MM.1S (cell line): ENCODE data around the gene GFAP.
A peak's percentile ranks its signal among the peaks of the same experiment; 100 is the strongest.

ENCODE experiments used
- DNase-seq: peaks from one replicate; pipeline ENCODE4 v3.0.0-alpha.2; 2015
- H2AFZ ChIP-seq: fragments of 300-600 bp; sonication (generic); 2 replicates; pipeline ENCODE4 v1.6.0; 2016; ENCODE audit warnings: antibody characterized with exemption, low read length
- H3F3A ChIP-seq: fragments of 300-600 bp; sonication (generic); 2 replicates; pipeline ENCODE4 v1.6.1; 2016; ENCODE audit warnings: mild to moderate bottlenecking, antibody characterized with exemption, low read length, moderate library complexity, mixed read lengths; ENCODE audit not compliant: insufficient read depth
- H3K27ac ChIP-seq: fragments of 300-600 bp; sonication (generic); 2 replicates; pipeline ENCODE4 v1.5.1; 2016; ENCODE audit warnings: mild to moderate bottlenecking, low read length
- H3K27me3 ChIP-seq: fragments of 300-600 bp; sonication (generic); replicated peaks from 2 replicates; pipeline ENCODE4 v1.6.0; 2016; ENCODE audit warnings: low read length; ENCODE audit not compliant: insufficient read depth
- H3K36me3 ChIP-seq: fragments of 300-600 bp; sonication (generic); replicated peaks from 2 replicates; pipeline ENCODE4 v1.6.1; 2016; ENCODE audit warnings: mild to moderate bottlenecking, low read length, mixed read lengths; ENCODE audit not compliant: insufficient read depth
- H3K4me1 ChIP-seq: fragments of 300-600 bp; sonication (generic); 2 replicates; pipeline ENCODE4 v1.6.1; 2016; ENCODE audit warnings: low read length, mixed read lengths
- H3K4me2 ChIP-seq: fragments of 300-600 bp; sonication (generic); 2 replicates; pipeline ENCODE4 v1.6.0; 2016; ENCODE audit warnings: low read depth, low read length
- H3K4me3 ChIP-seq: fragments of 300-600 bp; sonication (generic); 2 replicates; pipeline ENCODE4 v1.5.1; 2016; ENCODE audit warnings: low read length, mixed read lengths
- H3K79me2 ChIP-seq: fragments of 300-600 bp; sonication (generic); 2 replicates; pipeline ENCODE4 v1.6.1; 2016; ENCODE audit warnings: mixed run types, low read length, mixed read lengths
- H3K9ac ChIP-seq: fragments of 300-600 bp; sonication (generic); 2 replicates; pipeline ENCODE4 v1.6.1; 2016; ENCODE audit warnings: low read length, mixed read lengths
- H3K9me2 ChIP-seq: fragments of 300-600 bp; sonication (generic); replicated peaks from 2 replicates; pipeline ENCODE4 v1.6.1; 2016; ENCODE audit warnings: mild to moderate bottlenecking, low read length, mixed read lengths; ENCODE audit not compliant: insufficient read depth
- H3K9me3 ChIP-seq: fragments of 300-600 bp; sonication (generic); replicated peaks from 2 replicates; pipeline ENCODE4 v1.6.1; 2016; ENCODE audit warnings: mild to moderate bottlenecking, low read length, mixed read lengths; ENCODE audit not compliant: insufficient read depth
- H4K20me1 ChIP-seq: fragments of 300-600 bp; sonication (generic); 2 replicates; pipeline ENCODE4 v1.6.1; 2016; ENCODE audit warnings: mild to moderate bottlenecking, low read length, moderate library complexity, mixed read lengths; ENCODE audit not compliant: insufficient read depth
- CTCF ChIP-seq: fragments of 300-600 bp; sonication (generic); IDR thresholded peaks from 2 replicates; pipeline ENCODE4 v1.5.1; 2016; ENCODE audit warnings: antibody characterized with exemption, low read length, mixed read lengths
- EZH2 ChIP-seq: fragments of 300-600 bp; sonication (generic); optimal IDR thresholded peaks from 2 replicates; pipeline ENCODE3; 2017; ENCODE audit warnings: low read depth, mild to moderate bottlenecking, antibody characterized with exemption, low read length, mixed read lengths
- EZH2phosphoT487 ChIP-seq: fragments of 300-600 bp; sonication (generic); IDR thresholded peaks from 2 replicates; pipeline ENCODE4 v1.6.1; 2018; ENCODE audit warnings: antibody characterized with exemption, low read length

Gene GFAP

GRCh38 chr17:44914148-44914547 is 1.2 kb downstream of the GFAP start:
- Histone ChIP-seq H3K4me2 (no peak overlapping the region), H3K4me3 (no peak overlapping the region), H3K4me1 (no peaks in the 10 kb centered on the region), H3F3A (no peaks in the 10 kb centered on the region), H4K20me1 (no peaks in the 10 kb centered on the region), H2AFZ (no peak overlapping the region), H3K27me3 (peaks cover 32% of the 10 kb centered on the region), H3K79me2 (no peaks in the 10 kb centered on the region), H3K9me2 (no peaks in the 10 kb centered on the region), H3K9ac (no peak overlapping the region), H3K36me3 (no peaks in the 10 kb centered on the region), H3K9me3 (no peaks in the 10 kb centered on the region), H3K27ac (no peak overlapping the region)
- TF ChIP-seq CTCF (no peak), EZH2 (no peak), EZH2phosphoT487 (no peak)
- DNase-seq = no peak

GRCh38 chr17:44913676-44914075 is 1.6 kb downstream of the GFAP start:
- Histone ChIP-seq H3K9me3 (no peaks in the 10 kb centered on the region), H3K36me3 (no peaks in the 10 kb centered on the region), H4K20me1 (no peaks in the 10 kb centered on the region), H2AFZ (peak overlapping the region; percentile 22), H3K9ac (no peak overlapping the region), H3F3A (no peaks in the 10 kb centered on the region), H3K27me3 (peaks cover 32% of the 10 kb centered on the region), H3K4me2 (peak overlapping the region; percentile 17; the same call in 1 of the 2 replicates), H3K9me2 (no peaks in the 10 kb centered on the region), H3K4me1 (no peaks in the 10 kb centered on the region), H3K27ac (no peak overlapping the region), H3K79me2 (no peaks in the 10 kb centered on the region), H3K4me3 (0 out of 2 replicates have a peak overlapping the region, but pooled peaks have one; percentile 5)
- TF ChIP-seq EZH2 (no peak), CTCF (no peak), EZH2phosphoT487 (no peak)
- no peak for DNase-seq

GRCh38 chr17:44912763-44913544 is 2.3 kb downstream of the GFAP start:
- peaks cover 32% of the 10 kb centered on the region for H3K27me3 ChIP-seq
- no peaks in the 10 kb centered on the region for H3K9me3 ChIP-seq
- H3K4me2 ChIP-seq = peak overlapping the region; percentile 17; the same call in 1 of the 2 replicates
- no peak for TF ChIP-seq EZH2
- no peak for TF ChIP-seq CTCF
- TF ChIP-seq EZH2phosphoT487 = no peak
- H3K27ac ChIP-seq = no peak overlapping the region
- H3F3A ChIP-seq = no peaks in the 10 kb centered on the region
- no peak for DNase-seq
- H3K4me3 ChIP-seq = 0 out of 2 replicates have a peak overlapping the region, but pooled peaks have one; percentile 5
- no peaks in the 10 kb centered on the region for H3K9me2 ChIP-seq
- H3K4me1 ChIP-seq = no peaks in the 10 kb centered on the region
- no peaks in the 10 kb centered on the region for H4K20me1 ChIP-seq
- H3K79me2 ChIP-seq = no peaks in the 10 kb centered on the region
- H2AFZ ChIP-seq = peak overlapping the region; percentile 22
- no peak overlapping the region for H3K9ac ChIP-seq
- H3K36me3 ChIP-seq = no peaks in the 10 kb centered on the region
